Putamen (tissue), 1 donor: ENCODE data around the gene PCBP3.
"Not testable (repeated sequence)": the region's sequence is repeated elsewhere in the genome, so short reads cannot be mapped to it uniquely, and the experiment has no call there.

Experiments
- DNase-seq: peaks from one replicate; pipeline ENCODE4 v3.0.0-alpha.2; 2016; ENCODE audit warnings: low spot score

Gene PCBP3

GRCh38 chr21:45875416-45875760, 231.9 kb downstream of the PCBP3 start:
- no peak for DNase-seq

- DNase-seq, result no peak
Observed at GRCh38 chr21:45875881-45876280, 232.4 kb downstream of the PCBP3 start.

GRCh38 chr21:45876381-45877170, 233.1 kb downstream of the PCBP3 start:
- DNase-seq, result no peak

GRCh38 chr21:45877171-45877438, 233.6 kb downstream of the PCBP3 start:
- no peak for DNase-seq

- no peak for DNase-seq
Observed at GRCh38 chr21:45877821-45878469, 234.4 kb downstream of the PCBP3 start.

- peak; percentile 49 for DNase-seq
Observed at GRCh38 chr21:45880097-45881068, 236.9 kb downstream of the PCBP3 start.

- no peak for DNase-seq
Observed at GRCh38 chr21:45882645-45883044, 239.1 kb downstream of the PCBP3 start.

GRCh38 chr21:45883090-45883489, 239.6 kb downstream of the PCBP3 start:
- no peak for DNase-seq

GRCh38 chr21:45885597-45885929, 242.0 kb downstream of the PCBP3 start:
- no peak for DNase-seq

- not testable (repeated sequence) for DNase-seq
Observed at GRCh38 chr21:45885930-45886601, 242.5 kb downstream of the PCBP3 start.

GRCh38 chr21:45886610-45887026, 243.1 kb downstream of the PCBP3 start:
- no peak for DNase-seq

GRCh38 chr21:45887120-45887611, 243.6 kb downstream of the PCBP3 start:
- DNase-seq, result peak; percentile 21

GRCh38 chr21:45887788-45888187, 244.3 kb downstream of the PCBP3 start:
- no peak for DNase-seq

- DNase-seq, result no peak
Observed at GRCh38 chr21:45888386-45889009, 245.0 kb downstream of the PCBP3 start.

GRCh38 chr21:45889256-45889655, 245.7 kb downstream of the PCBP3 start:
- no peak for DNase-seq

GRCh38 chr21:45889961-45890360, 246.4 kb downstream of the PCBP3 start:
- no peak for DNase-seq

GRCh38 chr21:45891388-45892155, 248.0 kb downstream of the PCBP3 start:
- DNase-seq, result no peak

GRCh38 chr21:45892156-45892915, 248.8 kb downstream of the PCBP3 start:
- DNase-seq, result no peak

GRCh38 chr21:45892916-45893739, 249.6 kb downstream of the PCBP3 start:
- DNase-seq, result no peak
